Sigmoid colon (tissue), 4 donors: Measurements from ENCODE around the gene ZNF691.

Experiments
- CTCF ChIP-seq, 4 experiments: fragments of 450-650 bp in 3 of 4; fragments of 200-600 bp in 1 of 4; IDR thresholded peaks; one replicate each; pipeline ENCODE4 v1.5.1; 2016 to 2019; ENCODE audit warnings: antibody characterized with exemption in 4 of 4, mild to moderate bottlenecking in 3 of 4, moderate library complexity in 2 of 4
- EP300 ChIP-seq, 4 donors: sonication (generic); formaldehyde crosslinking; IDR thresholded peaks; one replicate each; pipeline ENCODE4 v1.6.1; 2017; ENCODE audit warnings: antibody characterized with exemption in 4 of 4
- POLR2A ChIP-seq, 2 donors: fragments of 450-650 bp; IDR thresholded peaks; one replicate each; pipeline ENCODE4 v1.6.1; 2016; ENCODE audit warnings: antibody characterized with exemption in 2 of 2, mild to moderate bottlenecking in 2 of 2, moderate library complexity in 2 of 2
- POLR2AphosphoS5 ChIP-seq, 4 donors: sonication (generic); formaldehyde crosslinking; IDR thresholded peaks; one replicate each; pipeline ENCODE4 v1.6.1; 2017; ENCODE audit warnings: antibody characterized with exemption in 4 of 4

- TF ChIP-seq CTCF (IDR thresholded peaks at IDR 0.05), result no peak
- no peak for TF ChIP-seq POLR2A (IDR thresholded peaks at IDR 0.05)
- TF ChIP-seq EP300 (IDR thresholded peaks at IDR 0.05), result no peak
- TF ChIP-seq POLR2AphosphoS5 (IDR thresholded peaks at IDR 0.05), result no peak
These were observed 5.0 kb downstream of the ZNF691 start for GRCh38 chr1:42851420-42851819.
